GM19238 (cell line): ENCODE results near the gene KAT2A.
"Not testable (repeated sequence)": the region's sequence is repeated elsewhere in the genome, so short reads cannot be mapped to it uniquely, and the experiment has no call there.

Experiments
- DNase-seq: peaks from one replicate; pipeline ENCODE4 v3.0.0; 2011; ENCODE audit warnings: low spot score; ENCODE audit not compliant: insufficient read length

KAT2A gene

GRCh38 chr17:42120770-42121769 lies at the start of gene KAT2A:
KAT2A (minus strand) TSS chr17:42121367; CDS start chr17:42121304, 63 bp downstream.
- DNase-seq: peak; percentile 93

GRCh38 chr17:42169351-42169750 lies 48.2 kb upstream of the KAT2A start:
- no peak for DNase-seq

DNA sequence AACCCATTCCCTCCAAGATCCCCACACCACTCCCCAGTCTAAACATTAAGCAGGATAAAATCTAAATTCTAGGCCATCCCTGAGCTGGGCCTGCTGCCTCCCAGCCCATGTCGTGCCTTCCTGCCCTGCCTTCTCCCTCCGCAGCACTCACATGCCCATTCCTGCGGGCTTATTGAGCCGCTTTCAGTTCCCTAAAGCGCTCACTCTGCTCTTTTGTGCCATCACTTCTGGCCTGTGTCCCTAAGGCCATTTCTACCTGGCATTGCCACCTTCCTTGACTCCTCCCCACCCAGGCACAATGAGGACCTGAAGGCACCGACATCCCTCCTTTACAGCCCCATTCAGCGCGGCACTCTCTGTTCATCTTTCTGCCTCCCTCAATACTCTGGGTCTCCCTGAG lies 46.6 kb upstream of the KAT2A start:
- no peak for DNase-seq

- no peak for DNase-seq
Measured at GRCh38 chr17:42166196-42166763, 45.1 kb upstream of the KAT2A start.

- DNase-seq: no peak
Measured at GRCh38 chr17:42165751-42166150, 44.6 kb upstream of the KAT2A start.

DNA sequence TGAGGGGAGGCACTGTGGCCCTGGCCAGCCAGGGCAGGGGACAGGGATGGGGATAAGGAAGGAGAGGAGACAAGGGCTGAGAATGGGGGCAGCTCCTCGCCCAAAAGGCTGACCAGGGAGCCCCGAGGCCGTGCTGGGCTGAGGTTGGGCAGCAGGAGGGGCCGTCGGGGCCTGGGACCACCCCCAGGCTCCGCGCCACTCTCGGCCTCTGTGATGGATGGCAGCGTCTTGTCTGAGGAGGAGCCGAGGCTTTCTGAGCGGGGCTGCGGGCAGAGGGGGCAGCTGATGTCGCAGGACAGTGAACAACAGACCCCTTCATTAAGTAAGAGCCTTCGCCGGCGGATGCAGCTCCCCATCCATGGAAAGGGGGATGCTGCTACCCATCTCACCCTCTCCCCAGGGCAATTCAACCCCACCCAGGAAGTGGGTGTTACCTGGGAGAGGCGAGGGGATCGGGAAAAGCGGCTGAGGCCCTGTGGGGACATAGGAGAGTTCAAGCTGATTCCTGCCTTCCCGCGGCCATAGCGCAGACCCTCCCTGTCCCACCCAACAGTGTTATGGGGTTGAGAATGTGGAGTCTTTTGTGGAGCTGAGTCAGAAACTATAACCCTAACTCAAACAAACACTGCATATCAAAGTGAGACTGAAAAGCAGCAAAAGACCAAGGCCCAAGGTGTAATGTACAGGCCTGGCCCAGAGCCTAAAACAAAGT lies 42.7 kb upstream of the KAT2A start:
- no peak for DNase-seq

GRCh38 chr17:42163113-42163512 lies 41.9 kb upstream of the KAT2A start:
- DNase-seq: no peak

DNA sequence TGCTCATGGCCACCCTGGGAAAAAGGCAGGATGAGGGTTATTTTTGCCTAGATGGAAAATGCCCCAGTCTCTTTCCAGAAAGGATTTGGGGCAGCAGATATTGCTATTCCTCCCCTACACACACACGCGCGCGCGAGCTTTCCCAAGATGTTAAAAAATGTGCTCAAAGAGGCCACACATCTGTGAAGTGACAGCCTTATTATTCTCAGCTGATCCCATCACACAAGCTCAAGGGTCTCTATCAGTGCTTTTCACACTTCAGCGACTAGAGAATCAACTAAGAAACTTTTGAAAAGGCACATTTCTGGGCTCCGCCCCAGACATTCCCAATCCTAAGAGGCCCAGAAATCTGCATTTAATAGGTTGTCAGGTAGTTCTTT lies 39.4 kb upstream of the KAT2A start:
- no peak for DNase-seq

- no peak for DNase-seq
Measured at GRCh38 chr17:42159796-42160530, 38.8 kb upstream of the KAT2A start.

DNA sequence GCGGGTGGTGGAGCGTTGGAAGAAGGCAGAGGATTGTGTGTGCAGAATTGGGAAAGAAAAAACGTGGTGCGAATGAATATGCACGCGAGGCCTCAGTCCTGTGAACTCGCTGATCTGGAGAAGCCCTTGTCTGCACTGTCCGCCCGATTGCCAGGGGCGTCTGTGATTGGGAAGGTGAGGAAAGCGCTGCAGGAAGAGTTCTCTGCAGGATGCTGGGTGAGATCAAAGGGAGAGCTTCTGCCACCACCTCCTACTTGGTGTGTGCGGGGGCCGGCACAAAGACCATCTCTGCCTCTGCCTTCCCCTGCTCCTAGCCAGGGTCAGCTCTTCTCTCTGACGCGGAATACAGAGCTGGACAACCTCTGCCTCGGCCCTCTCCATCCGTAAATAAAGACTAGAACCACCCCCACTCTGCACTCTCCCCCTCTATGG lies 34.5 kb upstream of the KAT2A start:
- no peak for DNase-seq

DNA sequence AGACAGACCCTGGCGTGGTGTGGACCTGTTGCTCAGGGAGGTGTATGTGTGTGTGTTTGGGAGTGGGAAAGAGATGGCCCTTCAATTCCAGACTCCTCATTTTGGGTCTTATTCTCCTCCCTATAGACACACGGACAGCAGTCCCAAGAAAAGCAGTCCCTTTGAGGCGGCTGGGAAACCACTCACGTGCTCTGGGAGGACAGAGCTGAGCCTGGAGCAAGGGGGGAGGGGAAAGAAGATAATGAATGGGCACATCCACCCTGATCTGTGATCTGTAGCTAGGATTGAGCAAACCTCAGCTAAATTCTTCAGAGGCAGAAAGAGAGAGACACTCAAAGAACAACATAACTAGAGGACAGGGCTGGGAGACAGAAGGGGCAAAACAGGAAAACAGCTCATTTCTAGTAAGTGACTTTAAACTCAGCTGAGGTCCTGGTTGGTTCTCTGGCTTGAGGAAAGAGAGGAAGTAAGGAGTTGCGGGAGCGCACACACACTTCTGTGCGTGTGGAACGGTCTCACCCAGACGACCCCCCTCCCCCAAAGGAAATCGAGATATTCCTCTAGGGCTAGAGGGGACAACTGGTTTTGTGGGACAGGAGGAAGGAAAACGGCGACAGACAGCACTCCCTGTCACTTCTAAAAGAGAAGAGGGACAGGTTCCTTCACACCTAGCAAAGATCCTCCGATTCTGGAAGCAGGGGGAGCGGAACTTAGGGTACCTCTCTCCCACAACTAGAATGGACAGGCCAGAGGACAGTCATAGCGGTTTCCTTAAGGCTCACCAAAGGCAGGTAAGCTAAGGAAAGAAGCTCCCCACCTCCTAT lies 33.0 kb upstream of the KAT2A start:
- DNase-seq: no peak

DNA sequence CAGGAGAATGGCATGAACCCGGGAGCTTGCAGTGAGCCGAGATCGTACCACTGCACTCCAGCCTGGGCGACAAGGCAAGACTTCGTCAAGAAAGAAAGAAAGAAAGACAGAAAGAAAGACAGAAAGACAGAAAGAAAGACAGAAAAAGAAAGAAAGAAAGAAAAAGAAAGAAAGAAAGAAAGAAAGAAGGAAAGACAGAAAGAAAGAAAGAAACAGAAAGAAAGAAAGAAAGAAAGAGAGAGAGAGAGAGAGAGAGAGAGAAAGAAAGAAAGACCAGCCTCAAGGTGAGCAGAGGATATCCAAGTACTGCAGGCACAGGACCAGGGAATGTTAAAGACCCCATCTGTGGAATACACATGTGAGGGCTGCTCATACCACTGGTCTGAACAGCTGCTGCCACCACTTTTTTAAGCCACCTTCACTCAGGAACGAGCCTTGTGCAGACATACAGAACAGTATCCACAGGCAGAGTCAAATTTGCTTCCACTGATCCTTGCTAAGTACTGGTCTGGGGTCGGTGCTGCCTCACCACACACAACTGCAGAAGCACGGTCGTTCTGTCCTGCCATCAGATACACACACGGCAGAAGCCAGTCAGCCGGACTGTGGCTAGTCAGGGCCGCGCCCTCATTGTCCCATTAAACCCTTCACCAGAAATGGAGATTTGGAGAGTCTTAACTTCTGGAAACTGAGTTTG lies 25.9 kb upstream of the KAT2A start:
- no peak for DNase-seq

DNA sequence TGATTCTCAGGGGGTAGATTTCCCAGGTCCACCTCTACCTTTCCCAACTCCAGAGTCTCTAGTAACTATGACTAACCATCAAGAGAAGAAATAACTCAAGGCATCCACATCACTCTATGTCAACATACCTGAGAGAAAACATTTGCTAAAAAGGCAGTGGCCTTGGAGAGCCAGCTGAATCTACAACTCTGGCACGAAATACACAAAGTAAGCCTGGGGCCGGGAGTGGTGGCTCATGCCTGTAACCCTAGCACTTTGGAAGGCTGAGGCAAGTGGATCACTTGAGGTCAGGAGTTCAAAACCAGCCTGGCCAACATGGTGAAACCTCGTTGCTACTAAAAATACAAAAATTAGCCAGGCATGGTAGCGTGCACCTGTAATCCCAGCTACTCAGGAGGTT lies 22.0 kb upstream of the KAT2A start:
- DNase-seq: not testable (repeated sequence)

GRCh38 chr17:42142371-42142896 lies 21.3 kb upstream of the KAT2A start:
- no peak for DNase-seq

- no peak for DNase-seq
Measured at GRCh38 chr17:42141382-42141781, 20.2 kb upstream of the KAT2A start.

DNA sequence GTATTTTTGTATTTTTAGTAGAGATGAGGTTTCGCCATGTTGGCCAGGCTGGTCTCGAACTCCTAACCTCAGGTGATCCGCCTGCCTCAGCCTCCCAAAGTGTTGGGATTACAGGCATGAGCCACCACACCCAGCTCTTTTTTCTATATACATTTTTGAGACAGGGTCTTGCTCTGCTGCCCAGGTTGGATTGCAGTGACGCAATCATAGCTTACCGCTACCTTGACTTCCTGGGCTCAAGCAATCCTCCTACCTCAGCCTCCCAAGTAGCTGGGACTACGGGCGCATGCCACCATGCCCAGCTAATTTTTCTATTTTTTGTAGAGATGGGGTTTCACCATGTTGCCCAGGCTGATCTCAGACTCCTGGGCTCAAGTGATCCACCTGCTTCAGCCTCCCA lies 19.5 kb upstream of the KAT2A start:
- not testable (repeated sequence) for DNase-seq

GRCh38 chr17:42138749-42139492 lies 17.8 kb upstream of the KAT2A start:
- DNase-seq: no peak

DNA sequence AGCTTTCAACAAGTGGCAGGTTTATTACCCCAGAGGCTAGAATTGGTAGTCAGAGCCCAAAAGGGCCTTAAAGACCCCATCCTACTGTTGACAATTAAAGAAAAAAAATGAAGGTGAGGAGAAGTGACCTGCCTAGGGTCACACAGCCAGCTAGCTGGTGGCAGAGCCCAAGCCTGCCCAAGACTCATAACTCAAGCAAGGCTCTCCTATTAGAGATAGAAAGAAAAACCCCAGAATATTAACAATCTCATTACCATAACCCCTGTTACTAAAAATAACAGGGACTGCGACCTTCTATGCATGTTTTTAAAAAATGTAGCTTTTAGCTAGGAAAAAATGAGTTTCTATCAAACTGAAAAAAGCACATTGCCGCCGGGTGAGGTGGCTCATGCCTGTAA lies 15.5 kb upstream of the KAT2A start:
- DNase-seq: no peak
